Middle frontal gyrus (tissue), 1 donor: ENCODE data around the gene NFKB1.
"Not testable (repeated sequence)": the region's sequence is repeated elsewhere in the genome, so short reads cannot be mapped to it uniquely, and the experiment has no call there.

ENCODE experiments used
- DNase-seq: peaks from one replicate; pipeline ENCODE4 v3.0.0-alpha.2; 2015; ENCODE audit warnings: low spot score; ENCODE audit errors: extremely low spot score

The NFKB1 gene

GRCh38 chr4:102598086-102598761 lies 97.1 kb downstream of the NFKB1 start:
- DNase-seq, result no peak

GRCh38 chr4:102598762-102599374 lies 97.7 kb downstream of the NFKB1 start:
- no peak for DNase-seq

- DNase-seq, result no peak
Measured at GRCh38 chr4:102599455-102599854, 98.3 kb downstream of the NFKB1 start.

GRCh38 chr4:102599886-102600285 lies 98.7 kb downstream of the NFKB1 start:
- DNase-seq, result no peak

- no peak for DNase-seq
Measured at GRCh38 chr4:102600689-102601088, 99.5 kb downstream of the NFKB1 start.

GRCh38 chr4:102601586-102602227 lies 100.5 kb downstream of the NFKB1 start:
- DNase-seq, result no peak

GRCh38 chr4:102604222-102604940 lies 103.2 kb downstream of the NFKB1 start:
- no peak for DNase-seq

GRCh38 chr4:102606261-102606660 lies 105.1 kb downstream of the NFKB1 start:
- DNase-seq, result no peak

- no peak for DNase-seq
Measured at GRCh38 chr4:102606846-102607450, 105.8 kb downstream of the NFKB1 start.

GRCh38 chr4:102608190-102608589 lies 107.0 kb downstream of the NFKB1 start:
- no peak for DNase-seq

GRCh38 chr4:102610007-102610406 lies 108.8 kb downstream of the NFKB1 start:
- DNase-seq, result no peak

- DNase-seq, result no peak
Measured at GRCh38 chr4:102610476-102610875, 109.3 kb downstream of the NFKB1 start.

- DNase-seq, result no peak
Measured at GRCh38 chr4:102612210-102612609, 111.1 kb downstream of the NFKB1 start.

- no peak for DNase-seq
Measured at GRCh38 chr4:102612824-102613366, 111.7 kb downstream of the NFKB1 start.

GRCh38 chr4:102614801-102615200 lies 113.6 kb downstream of the NFKB1 start:
- DNase-seq, result no peak

- DNase-seq, result no peak
Measured at GRCh38 chr4:102616636-102617035, 115.5 kb downstream of the NFKB1 start.

GRCh38 chr4:102619021-102619420 lies 117.9 kb downstream of the NFKB1 start:
- DNase-seq, result not testable (repeated sequence)

GRCh38 chr4:102619776-102620631 lies 118.8 kb downstream of the NFKB1 start:
- not testable (repeated sequence) for DNase-seq

GRCh38 chr4:102620697-102621497 lies 119.7 kb downstream of the NFKB1 start:
- DNase-seq, result peak; percentile 65

- DNase-seq, result no peak
Measured at GRCh38 chr4:102623622-102624021, 122.5 kb downstream of the NFKB1 start.
